ENCODE results near the gene EIF4E3. TPM values are rescaled to one million over a fixed set of nuclear protein-coding genes. Genes with fewer than 3 reads are reported as not detected.

The EIF4E3 gene
- total RNA-seq, 1 experiment from 2014 or later: not detected

DNA sequence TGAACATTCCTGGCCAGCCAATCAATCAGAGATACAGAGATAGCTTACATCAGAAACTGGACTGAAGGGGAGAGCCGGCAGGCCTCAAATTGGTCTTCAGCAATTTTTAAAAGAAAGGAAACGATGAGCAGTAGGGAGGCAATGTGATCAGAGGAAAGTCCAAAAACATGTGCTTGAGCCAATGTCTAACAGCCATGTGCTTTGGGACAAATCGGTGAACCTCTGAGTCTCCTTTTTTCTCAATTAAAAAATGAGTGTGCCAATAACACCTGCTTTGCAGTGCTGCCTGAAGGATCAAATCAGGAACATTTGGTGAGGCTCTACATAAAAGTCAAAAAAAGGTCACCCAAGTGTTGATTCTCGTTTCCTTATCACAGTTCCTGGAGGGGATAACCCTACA is 7.4 kb upstream of the EIF4E3 start:
- H3K4me1 ChIP-seq (replicated peaks; ENCODE audit: insufficient read depth): no peaks in the 10 kb centered on the region
- ChIA-PET POLR2A (ENCODE audit: unreplicated experiment) (no interaction called here), CTCF (interaction anchor here (0.7 kb wide), 2 partner anchors 8 to 1186 kb away, joined by 3 to 4 read pairs; no protein-coding TSS in a partner anchor)
- TF ChIP-seq EZH2 (IDR thresholded peaks at IDR 0.05; ENCODE audit: low read depth): no peak
- TF ChIP-seq, protein P1, sequence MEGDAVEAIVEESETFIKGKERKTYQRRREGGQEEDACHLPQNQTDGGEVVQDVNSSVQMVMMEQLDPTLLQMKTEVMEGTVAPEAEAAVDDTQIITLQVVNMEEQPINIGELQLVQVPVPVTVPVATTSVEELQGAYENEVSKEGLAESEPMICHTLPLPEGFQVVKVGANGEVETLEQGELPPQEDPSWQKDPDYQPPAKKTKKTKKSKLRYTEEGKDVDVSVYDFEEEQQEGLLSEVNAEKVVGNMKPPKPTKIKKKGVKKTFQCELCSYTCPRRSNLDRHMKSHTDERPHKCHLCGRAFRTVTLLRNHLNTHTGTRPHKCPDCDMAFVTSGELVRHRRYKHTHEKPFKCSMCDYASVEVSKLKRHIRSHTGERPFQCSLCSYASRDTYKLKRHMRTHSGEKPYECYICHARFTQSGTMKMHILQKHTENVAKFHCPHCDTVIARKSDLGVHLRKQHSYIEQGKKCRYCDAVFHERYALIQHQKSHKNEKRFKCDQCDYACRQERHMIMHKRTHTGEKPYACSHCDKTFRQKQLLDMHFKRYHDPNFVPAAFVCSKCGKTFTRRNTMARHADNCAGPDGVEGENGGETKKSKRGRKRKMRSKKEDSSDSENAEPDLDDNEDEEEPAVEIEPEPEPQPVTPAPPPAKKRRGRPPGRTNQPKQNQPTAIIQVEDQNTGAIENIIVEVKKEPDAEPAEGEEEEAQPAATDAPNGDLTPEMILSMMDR (conservative IDR thresholded peaks at IDR 0.05): no peak
- 0 out of 2 replicates have a peak, but pooled peaks cover 3% of the 10 kb centered on the region for H3K27me3 ChIP-seq (ENCODE audit: insufficient read depth, low read depth)
- no peaks in the 10 kb centered on the region for H3F3A ChIP-seq (ENCODE audit: insufficient read depth, low read depth)
- intact Hi-C loops (cut with micrococcal nuclease; ENCODE audit: unreplicated experiment): no loop called here
- no peaks in the 10 kb centered on the region for H3K9me2 ChIP-seq (ENCODE audit: insufficient read depth)
- H3K79me2 ChIP-seq (ENCODE audit: low read depth): no peaks in the 10 kb centered on the region
- H3K9me3 ChIP-seq (ENCODE audit: insufficient read depth, low read depth): no peaks in the 10 kb centered on the region
- no peak overlapping the region for H3K4me2 ChIP-seq
- no TSS peak for BruUV-seq (replicated peaks)
- H4K20me1 ChIP-seq (ENCODE audit: insufficient read depth): no peaks in the 10 kb centered on the region
- no peak overlapping the region for H2AFZ ChIP-seq
- H3K36me3 ChIP-seq (ENCODE audit: low read depth): no peaks in the 10 kb centered on the region
- DNase-seq: no peak
- H3K27ac ChIP-seq: no peak overlapping the region
- no peak overlapping the region for H3K4me3 ChIP-seq

DNA sequence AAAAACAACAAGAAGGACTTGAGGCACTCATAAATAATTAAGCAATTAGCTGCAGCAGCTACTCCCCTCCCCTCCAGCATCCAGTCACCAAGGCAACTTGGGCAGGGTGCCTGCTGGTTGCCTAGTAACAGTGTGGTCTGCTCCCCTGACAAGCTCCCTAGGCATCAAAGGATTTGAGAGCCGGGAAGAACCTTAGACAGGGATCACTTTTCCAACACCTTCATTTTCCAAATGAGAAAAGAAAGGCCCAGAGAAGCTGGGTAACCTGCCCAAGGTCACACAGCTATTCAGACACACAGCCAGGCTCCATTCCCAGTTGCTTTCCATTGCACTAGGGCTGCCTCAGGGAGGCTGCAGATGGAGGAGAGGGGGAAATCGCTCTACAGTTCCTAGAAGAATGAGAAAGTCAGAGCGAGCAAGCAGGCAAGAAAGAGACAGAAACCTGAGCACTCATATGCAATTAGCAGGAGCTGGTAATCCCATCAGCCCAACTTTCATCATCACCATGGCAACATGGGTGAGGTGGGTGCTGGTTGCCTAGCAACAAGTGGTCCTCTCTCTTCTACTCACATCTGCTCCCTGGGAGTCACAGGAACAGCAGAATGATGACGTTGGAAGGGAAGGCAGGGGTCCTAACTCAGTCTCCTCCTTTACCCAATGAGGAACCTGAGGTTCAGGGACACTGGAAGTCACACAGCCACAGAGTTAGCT is 3.6 kb upstream of the EIF4E3 start:
- Histone ChIP-seq H2AFZ (no peak overlapping the region), H3K27me3 (ENCODE audit: insufficient read depth, low read depth) (peaks cover 10% of the 10 kb centered on the region), H3K4me3 (no peak overlapping the region), H4K20me1 (ENCODE audit: insufficient read depth) (no peaks in the 10 kb centered on the region), H3K4me2 (no peak overlapping the region), H3F3A (ENCODE audit: insufficient read depth, low read depth) (no peaks in the 10 kb centered on the region), H3K4me1 (replicated peaks; ENCODE audit: insufficient read depth) (no peaks in the 10 kb centered on the region), H3K36me3 (ENCODE audit: low read depth) (no peaks in the 10 kb centered on the region), H3K27ac (no peak overlapping the region), H3K9me3 (ENCODE audit: insufficient read depth, low read depth) (no peaks in the 10 kb centered on the region), H3K9me2 (ENCODE audit: insufficient read depth) (no peaks in the 10 kb centered on the region), H3K79me2 (ENCODE audit: low read depth) (no peaks in the 10 kb centered on the region)
- intact Hi-C loops (cut with micrococcal nuclease; ENCODE audit: unreplicated experiment): no loop called here
- ChIA-PET POLR2A (ENCODE audit: unreplicated experiment) (no interaction called here), CTCF (interaction anchor here (0.6 kb wide), 1 partner anchor 1253 kb away, joined by 5 read pairs; no protein-coding TSS in a partner anchor)
- no TSS peak for BruUV-seq (replicated peaks)
- DNase-seq: no peak
- TF ChIP-seq, protein P1 (conservative IDR thresholded peaks at IDR 0.05): no peak

DNA sequence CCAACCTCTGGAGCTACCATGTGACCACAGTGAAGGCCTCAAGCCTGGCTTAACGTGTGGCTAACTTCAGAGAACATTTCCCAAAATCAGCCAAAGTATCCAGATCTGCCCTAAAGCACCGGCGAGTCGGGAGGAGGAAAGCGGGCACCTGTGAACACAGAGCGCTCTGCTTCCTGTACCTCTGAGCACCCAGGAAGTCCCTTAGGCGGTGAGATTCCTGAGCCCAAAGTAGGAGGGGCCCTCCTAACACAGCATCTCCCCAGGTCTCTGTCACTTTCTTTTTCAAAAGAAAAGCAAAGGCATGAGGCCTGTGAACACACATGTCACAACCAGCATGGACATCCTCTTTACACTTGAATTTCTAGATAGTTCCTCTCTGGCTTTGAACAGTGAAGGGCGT is 944 bp upstream of the EIF4E3 start:
- Histone ChIP-seq H3K36me3 (ENCODE audit: low read depth) (no peaks in the 10 kb centered on the region), H3K9me2 (ENCODE audit: insufficient read depth) (no peaks in the 10 kb centered on the region), H4K20me1 (ENCODE audit: insufficient read depth) (no peaks in the 10 kb centered on the region), H3F3A (ENCODE audit: insufficient read depth, low read depth) (no peaks in the 10 kb centered on the region), H3K4me2 (no peak overlapping the region), H3K27ac (no peak overlapping the region), H2AFZ (no peak overlapping the region), H3K4me1 (replicated peaks; ENCODE audit: insufficient read depth) (no peaks in the 10 kb centered on the region), H3K4me3 (no peak overlapping the region), H3K27me3 (ENCODE audit: insufficient read depth, low read depth) (peaks cover 14% of the 10 kb centered on the region), H3K79me2 (ENCODE audit: low read depth) (no peaks in the 10 kb centered on the region), H3K9me3 (ENCODE audit: insufficient read depth, low read depth) (no peaks in the 10 kb centered on the region)
- TF ChIP-seq, protein P1 (conservative IDR thresholded peaks at IDR 0.05): no peak
- TF ChIP-seq EZH2 (IDR thresholded peaks at IDR 0.05; ENCODE audit: low read depth): no peak
- POLR2A ChIA-PET (ENCODE audit: unreplicated experiment): no interaction called here
- CTCF ChIA-PET: no interaction called here
- intact Hi-C loops (cut with micrococcal nuclease; ENCODE audit: unreplicated experiment): no loop called here
- BruUV-seq (replicated peaks): no TSS peak
- no peak for DNase-seq
